ENCODE measurements around the gene ROR2.
A peak's percentile ranks its signal among the peaks of the same experiment; 100 is the strongest.

Gene ROR2

GRCh38 chr9:91908746-91909145 lies 41.3 kb downstream of the ROR2 start:
- no peaks in the 10 kb centered on the region for H3K9me3 ChIP-seq (ENCODE audit: control insufficient read depth, insufficient read depth, low read length)
- H3K9ac ChIP-seq (ENCODE audit: low read depth, low read length) = no peak overlapping the region
- no peak overlapping the region for H3K27ac ChIP-seq (ENCODE audit: low read depth, low read length)
- peaks cover 19% of the 10 kb centered on the region for H3K4me1 ChIP-seq (ENCODE audit: control insufficient read depth, insufficient read depth, low read length)
- no peak overlapping the region for H3K4me3 ChIP-seq (ENCODE audit: low read depth, low read length)
- peaks cover 39% of the 10 kb centered on the region for H3K27me3 ChIP-seq (ENCODE audit: control insufficient read depth, insufficient read depth, low read length)
- H3K36me3 ChIP-seq (ENCODE audit: control insufficient read depth, insufficient read depth, low read length) = no peaks in the 10 kb centered on the region

GRCh38 chr9:91908293-91908623 lies 41.8 kb downstream of the ROR2 start:
- H3K27me3 ChIP-seq (ENCODE audit: control insufficient read depth, insufficient read depth, low read length) = peaks cover 39% of the 10 kb centered on the region
- peaks cover 23% of the 10 kb centered on the region for H3K4me1 ChIP-seq (ENCODE audit: control insufficient read depth, insufficient read depth, low read length)
- H3K27ac ChIP-seq (ENCODE audit: low read depth, low read length) = peak overlapping the region; percentile 74
- no peak overlapping the region for H3K9ac ChIP-seq (ENCODE audit: low read depth, low read length)
- H3K36me3 ChIP-seq (ENCODE audit: control insufficient read depth, insufficient read depth, low read length) = no peaks in the 10 kb centered on the region
- H3K9me3 ChIP-seq (ENCODE audit: control insufficient read depth, insufficient read depth, low read length) = no peaks in the 10 kb centered on the region
- no peak overlapping the region for H3K4me3 ChIP-seq (ENCODE audit: low read depth, low read length)

GRCh38 chr9:91907484-91908292 lies 42.3 kb downstream of the ROR2 start:
- Histone ChIP-seq H3K27me3 (ENCODE audit: control insufficient read depth, insufficient read depth, low read length) (peaks cover 39% of the 10 kb centered on the region), H3K9ac (ENCODE audit: low read depth, low read length) (no peak overlapping the region), H3K4me1 (ENCODE audit: control insufficient read depth, insufficient read depth, low read length) (peaks cover 25% of the 10 kb centered on the region), H3K4me3 (ENCODE audit: low read depth, low read length) (no peak overlapping the region), H3K27ac (ENCODE audit: low read depth, low read length) (peak overlapping the region; percentile 74), H3K9me3 (ENCODE audit: control insufficient read depth, insufficient read depth, low read length) (no peaks in the 10 kb centered on the region), H3K36me3 (ENCODE audit: control insufficient read depth, insufficient read depth, low read length) (no peaks in the 10 kb centered on the region)

- Histone ChIP-seq H3K4me1 (ENCODE audit: control insufficient read depth, insufficient read depth, low read length) (peaks cover 33% of the 10 kb centered on the region), H3K9me3 (ENCODE audit: control insufficient read depth, insufficient read depth, low read length) (no peaks in the 10 kb centered on the region), H3K27me3 (ENCODE audit: control insufficient read depth, insufficient read depth, low read length) (peaks cover 41% of the 10 kb centered on the region), H3K36me3 (ENCODE audit: control insufficient read depth, insufficient read depth, low read length) (no peaks in the 10 kb centered on the region), H3K9ac (ENCODE audit: low read depth, low read length) (no peak overlapping the region), H3K27ac (ENCODE audit: low read depth, low read length) (no peak overlapping the region), H3K4me3 (ENCODE audit: low read depth, low read length) (no peak overlapping the region)
Measured at GRCh38 chr9:91905991-91906469, 44.0 kb downstream of the ROR2 start.

- no peak overlapping the region for H3K27ac ChIP-seq (ENCODE audit: low read depth, low read length)
- H3K36me3 ChIP-seq (ENCODE audit: control insufficient read depth, insufficient read depth, low read length) = no peaks in the 10 kb centered on the region
- H3K4me3 ChIP-seq (ENCODE audit: low read depth, low read length) = no peak overlapping the region
- H3K4me1 ChIP-seq (ENCODE audit: control insufficient read depth, insufficient read depth, low read length) = peaks cover 33% of the 10 kb centered on the region
- H3K9me3 ChIP-seq (ENCODE audit: control insufficient read depth, insufficient read depth, low read length) = no peaks in the 10 kb centered on the region
- no peak overlapping the region for H3K9ac ChIP-seq (ENCODE audit: low read depth, low read length)
- peaks cover 43% of the 10 kb centered on the region for H3K27me3 ChIP-seq (ENCODE audit: control insufficient read depth, insufficient read depth, low read length)
Measured at GRCh38 chr9:91905237-91905650, 44.8 kb downstream of the ROR2 start.

GRCh38 chr9:91904588-91905236 lies 45.3 kb downstream of the ROR2 start:
- Histone ChIP-seq H3K4me1 (ENCODE audit: control insufficient read depth, insufficient read depth, low read length) (peaks cover 33% of the 10 kb centered on the region), H3K9me3 (ENCODE audit: control insufficient read depth, insufficient read depth, low read length) (no peaks in the 10 kb centered on the region), H3K36me3 (ENCODE audit: control insufficient read depth, insufficient read depth, low read length) (no peaks in the 10 kb centered on the region), H3K9ac (ENCODE audit: low read depth, low read length) (no peak overlapping the region), H3K27ac (ENCODE audit: low read depth, low read length) (no peak overlapping the region), H3K4me3 (ENCODE audit: low read depth, low read length) (no peak overlapping the region), H3K27me3 (ENCODE audit: control insufficient read depth, insufficient read depth, low read length) (peaks cover 43% of the 10 kb centered on the region)

GRCh38 chr9:91903126-91903911 lies 46.7 kb downstream of the ROR2 start:
- Histone ChIP-seq H3K27me3 (ENCODE audit: control insufficient read depth, insufficient read depth, low read length) (peaks cover 29% of the 10 kb centered on the region), H3K27ac (ENCODE audit: low read depth, low read length) (no peak overlapping the region), H3K9ac (ENCODE audit: low read depth, low read length) (no peak overlapping the region), H3K36me3 (ENCODE audit: control insufficient read depth, insufficient read depth, low read length) (no peaks in the 10 kb centered on the region), H3K9me3 (ENCODE audit: control insufficient read depth, insufficient read depth, low read length) (no peaks in the 10 kb centered on the region), H3K4me1 (ENCODE audit: control insufficient read depth, insufficient read depth, low read length) (peaks cover 38% of the 10 kb centered on the region), H3K4me3 (ENCODE audit: low read depth, low read length) (no peak overlapping the region)

GRCh38 chr9:91902475-91903125 lies 47.4 kb downstream of the ROR2 start:
- Histone ChIP-seq H3K4me1 (ENCODE audit: control insufficient read depth, insufficient read depth, low read length) (peaks cover 31% of the 10 kb centered on the region), H3K27me3 (ENCODE audit: control insufficient read depth, insufficient read depth, low read length) (peaks cover 22% of the 10 kb centered on the region), H3K9ac (ENCODE audit: low read depth, low read length) (no peak overlapping the region), H3K9me3 (ENCODE audit: control insufficient read depth, insufficient read depth, low read length) (no peaks in the 10 kb centered on the region), H3K4me3 (ENCODE audit: low read depth, low read length) (no peak overlapping the region), H3K36me3 (ENCODE audit: control insufficient read depth, insufficient read depth, low read length) (no peaks in the 10 kb centered on the region), H3K27ac (ENCODE audit: low read depth, low read length) (no peak overlapping the region)

GRCh38 chr9:91900797-91901177 lies 49.2 kb downstream of the ROR2 start:
- Histone ChIP-seq H3K4me1 (ENCODE audit: control insufficient read depth, insufficient read depth, low read length) (peaks cover 23% of the 10 kb centered on the region), H3K4me3 (ENCODE audit: low read depth, low read length) (no peak overlapping the region), H3K9me3 (ENCODE audit: control insufficient read depth, insufficient read depth, low read length) (no peaks in the 10 kb centered on the region), H3K27me3 (ENCODE audit: control insufficient read depth, insufficient read depth, low read length) (peaks cover 4% of the 10 kb centered on the region; the same call in 1 of the 2 replicates), H3K36me3 (ENCODE audit: control insufficient read depth, insufficient read depth, low read length) (no peaks in the 10 kb centered on the region), H3K27ac (ENCODE audit: low read depth, low read length) (peak overlapping the region; percentile 47), H3K9ac (ENCODE audit: low read depth, low read length) (no peak overlapping the region)

- H3K27me3 ChIP-seq (ENCODE audit: control insufficient read depth, insufficient read depth, low read length) = peaks cover 4% of the 10 kb centered on the region; the same call in 1 of the 2 replicates
- no peaks in the 10 kb centered on the region for H3K36me3 ChIP-seq (ENCODE audit: control insufficient read depth, insufficient read depth, low read length)
- H3K9ac ChIP-seq (ENCODE audit: low read depth, low read length) = no peak overlapping the region
- H3K9me3 ChIP-seq (ENCODE audit: control insufficient read depth, insufficient read depth, low read length) = no peaks in the 10 kb centered on the region
- H3K27ac ChIP-seq (ENCODE audit: low read depth, low read length) = peak overlapping the region; percentile 47
- no peak overlapping the region for H3K4me3 ChIP-seq (ENCODE audit: low read depth, low read length)
- peaks cover 23% of the 10 kb centered on the region for H3K4me1 ChIP-seq (ENCODE audit: control insufficient read depth, insufficient read depth, low read length)
Measured at GRCh38 chr9:91900055-91900796, 49.8 kb downstream of the ROR2 start.

Data from HUES48 (cell line).